ENCODE data around the gene LIMCH1.
"Not testable (repeated sequence)": the region's sequence is repeated elsewhere in the genome, so short reads cannot be mapped to it uniquely, and the experiment has no call there.

The LIMCH1 gene

DNA sequence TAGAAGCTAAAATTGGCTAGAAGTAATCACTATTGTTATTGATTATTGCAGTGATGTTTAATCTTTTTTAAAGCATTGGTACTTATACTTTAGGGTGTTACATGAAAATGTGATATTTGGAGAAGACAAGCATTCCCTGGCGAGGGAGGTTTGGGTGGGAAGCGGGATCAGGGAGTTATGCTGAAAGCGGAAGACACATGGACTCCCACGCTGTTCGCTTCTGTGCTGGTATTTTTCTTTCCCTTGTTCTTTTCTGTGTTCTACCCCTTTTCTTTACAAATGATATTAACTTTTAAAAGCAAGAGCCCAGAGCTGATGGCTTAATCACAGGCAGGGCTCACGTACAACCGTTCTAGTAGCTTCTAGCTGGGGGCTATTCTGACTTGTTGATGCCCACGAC lies 148.9 kb downstream of the LIMCH1 start:
- DNase-seq (ENCODE audit: low read depth), result no peak

DNA sequence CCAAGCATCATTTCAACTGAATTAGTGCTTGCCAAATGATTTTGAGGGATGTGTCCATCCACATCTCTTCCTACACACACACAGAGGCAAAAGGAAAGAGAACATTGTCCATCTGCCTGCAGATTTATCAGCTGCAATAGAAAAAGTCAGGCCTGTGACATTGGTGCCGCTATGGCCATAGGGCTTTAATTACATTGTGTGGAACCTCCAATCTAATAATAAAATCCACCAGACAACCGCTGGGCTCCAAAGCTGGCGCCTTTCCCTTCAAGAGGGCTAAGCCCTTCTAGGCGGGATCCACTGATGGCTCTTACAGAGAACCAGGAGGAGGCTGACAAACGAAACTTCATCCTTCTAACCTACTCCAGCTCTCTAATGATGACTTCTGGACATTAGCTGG lies 150.0 kb downstream of the LIMCH1 start:
- no peak for DNase-seq (ENCODE audit: low read depth)

DNA sequence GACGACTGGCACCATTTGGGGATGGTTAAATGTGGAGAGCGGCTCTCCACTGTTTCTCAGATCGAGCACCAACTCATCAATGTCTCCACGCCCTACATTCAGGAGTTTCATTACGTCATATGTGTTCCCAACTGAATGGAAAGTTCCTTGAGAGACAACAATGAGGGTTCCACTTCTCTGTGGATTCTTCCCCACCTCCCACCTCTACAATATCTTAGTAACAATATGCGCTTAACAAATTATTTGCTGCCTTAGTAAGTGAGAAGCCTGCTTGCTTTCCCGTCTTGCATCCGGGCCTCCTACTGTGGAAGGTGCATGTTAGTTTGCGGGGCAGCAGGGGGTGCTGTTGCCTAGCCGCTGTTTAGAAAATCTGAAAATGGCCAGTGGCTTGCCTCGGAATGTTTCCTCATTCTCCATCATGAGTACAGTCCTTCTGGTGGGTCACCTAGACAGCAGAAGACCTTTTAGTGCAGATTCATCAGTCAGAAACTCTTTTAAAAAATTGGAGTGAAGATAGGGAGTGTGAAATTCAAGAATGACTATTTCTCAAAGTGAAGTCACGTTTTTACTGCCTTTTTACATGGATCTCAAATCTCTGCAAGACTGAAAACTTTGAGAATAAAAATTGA lies 154.9 kb downstream of the LIMCH1 start:
- peak; percentile 27 for DNase-seq (ENCODE audit: low read depth)

DNA sequence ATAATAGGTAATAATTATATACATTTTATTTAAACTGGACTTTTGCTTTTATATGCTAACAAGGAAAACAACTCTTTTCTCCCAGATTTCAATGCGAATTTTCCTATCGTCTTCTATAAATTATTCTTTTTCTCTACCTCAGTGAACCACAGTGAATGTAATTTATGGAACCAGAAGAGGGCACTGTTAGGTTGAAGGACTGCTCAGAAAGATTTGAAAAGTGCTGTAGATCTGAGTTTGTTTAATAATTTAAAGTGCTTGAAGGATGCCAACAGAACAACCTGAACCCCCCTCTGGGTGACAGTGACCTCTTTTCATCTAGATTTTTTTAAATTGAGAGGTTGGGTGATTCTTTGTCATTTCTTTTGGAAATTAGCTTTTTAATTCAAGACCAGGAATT lies 155.7 kb downstream of the LIMCH1 start:
- peak; percentile 32 for DNase-seq (ENCODE audit: low read depth)

DNA sequence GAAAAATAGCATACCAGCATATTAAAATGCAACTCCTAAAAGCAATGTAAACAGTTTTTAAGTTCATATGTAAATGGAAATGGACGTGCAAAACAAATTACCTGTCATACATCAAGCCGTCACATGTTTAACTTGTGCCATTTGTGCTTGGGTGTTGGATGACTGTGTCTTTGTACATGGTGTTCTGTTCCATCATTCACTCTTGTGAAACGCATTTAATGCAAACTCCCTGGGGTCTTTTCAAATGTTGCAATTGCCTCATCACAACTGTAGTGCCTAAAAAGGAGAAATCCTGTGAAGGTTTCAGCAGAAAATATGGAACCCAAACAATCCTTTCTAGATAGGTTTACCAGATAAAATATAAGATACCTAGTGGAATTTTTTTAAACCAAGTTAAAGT lies 158.2 kb downstream of the LIMCH1 start:
- DNase-seq (ENCODE audit: low read depth), result no peak

DNA sequence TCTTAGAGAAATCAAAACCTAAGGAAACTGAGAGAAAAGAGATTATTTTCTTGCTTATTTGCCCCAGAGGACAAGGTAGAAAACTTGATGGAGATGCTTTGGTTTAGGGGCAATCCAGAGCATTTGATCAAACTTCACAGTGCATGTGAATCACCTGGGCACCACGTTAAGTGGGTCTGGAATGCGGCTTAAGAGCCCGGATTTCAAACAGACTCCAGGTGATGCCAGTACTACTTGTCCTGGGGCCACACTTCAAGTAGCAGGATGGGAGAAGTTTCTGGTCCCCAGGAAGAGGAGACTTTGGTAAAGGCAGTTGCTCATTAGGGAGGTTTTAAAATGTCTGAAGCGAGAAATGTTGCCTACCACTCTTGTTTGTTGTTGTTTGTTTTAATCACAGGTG lies 158.8 kb downstream of the LIMCH1 start:
- no peak for DNase-seq (ENCODE audit: low read depth)

DNA sequence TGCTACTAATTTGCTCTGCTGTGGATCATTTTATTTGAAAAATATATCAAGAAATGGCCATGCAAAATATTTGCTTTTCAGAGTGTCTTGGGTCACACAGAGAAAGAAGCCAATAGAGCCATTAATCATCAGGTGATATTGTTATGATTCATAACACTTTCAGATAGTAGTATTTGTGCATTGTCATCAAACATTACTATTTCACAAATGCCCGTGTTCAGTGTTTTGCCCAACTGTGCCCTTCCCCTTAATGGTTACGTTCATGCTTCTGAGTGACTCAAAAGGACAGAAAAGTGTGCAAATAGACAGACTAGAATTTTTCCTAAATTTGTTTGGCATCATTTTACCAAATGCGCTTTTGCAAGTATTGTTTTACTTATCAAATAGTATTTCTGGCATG lies 164.0 kb downstream of the LIMCH1 start:
- no peak for DNase-seq (ENCODE audit: low read depth)

DNA sequence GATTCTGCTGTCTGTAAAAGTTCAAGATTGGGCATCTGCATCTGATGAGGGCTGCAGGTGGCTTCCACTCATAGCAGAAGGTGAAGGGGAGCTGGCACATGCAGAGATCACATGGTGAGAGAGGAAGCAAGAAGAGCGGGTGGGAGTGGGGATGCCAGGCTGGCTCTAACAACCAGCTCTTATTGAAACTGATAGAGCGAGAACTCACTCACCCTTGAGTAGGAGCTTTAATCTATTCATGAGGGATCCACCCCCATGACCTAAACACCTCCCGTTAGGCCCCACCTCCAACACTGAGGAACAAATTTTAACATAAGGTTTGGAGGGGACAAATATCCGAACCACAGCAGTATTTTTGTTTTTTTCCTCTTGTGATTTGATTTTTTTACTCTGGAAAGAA lies 164.8 kb downstream of the LIMCH1 start:
- DNase-seq (ENCODE audit: low read depth), result no peak

DNA sequence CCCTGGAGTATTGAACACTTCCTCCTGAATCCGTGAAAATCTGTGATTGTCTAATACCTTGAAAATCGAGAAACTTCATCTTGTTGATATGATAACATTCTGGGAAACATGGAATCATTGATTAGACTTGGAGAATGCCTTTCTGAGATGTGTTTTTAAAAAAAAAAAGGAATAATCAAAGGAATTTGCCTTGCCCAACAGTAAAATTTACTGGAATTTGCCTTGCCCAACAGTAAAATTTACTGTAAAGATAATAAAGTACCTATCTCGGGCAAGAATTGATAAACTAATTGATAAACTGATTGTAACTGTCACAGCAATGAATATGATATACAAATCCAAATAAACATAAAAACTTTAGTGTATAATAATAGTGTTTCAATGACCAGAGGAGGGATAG lies 165.8 kb downstream of the LIMCH1 start:
- DNase-seq (ENCODE audit: low read depth), result no peak

DNA sequence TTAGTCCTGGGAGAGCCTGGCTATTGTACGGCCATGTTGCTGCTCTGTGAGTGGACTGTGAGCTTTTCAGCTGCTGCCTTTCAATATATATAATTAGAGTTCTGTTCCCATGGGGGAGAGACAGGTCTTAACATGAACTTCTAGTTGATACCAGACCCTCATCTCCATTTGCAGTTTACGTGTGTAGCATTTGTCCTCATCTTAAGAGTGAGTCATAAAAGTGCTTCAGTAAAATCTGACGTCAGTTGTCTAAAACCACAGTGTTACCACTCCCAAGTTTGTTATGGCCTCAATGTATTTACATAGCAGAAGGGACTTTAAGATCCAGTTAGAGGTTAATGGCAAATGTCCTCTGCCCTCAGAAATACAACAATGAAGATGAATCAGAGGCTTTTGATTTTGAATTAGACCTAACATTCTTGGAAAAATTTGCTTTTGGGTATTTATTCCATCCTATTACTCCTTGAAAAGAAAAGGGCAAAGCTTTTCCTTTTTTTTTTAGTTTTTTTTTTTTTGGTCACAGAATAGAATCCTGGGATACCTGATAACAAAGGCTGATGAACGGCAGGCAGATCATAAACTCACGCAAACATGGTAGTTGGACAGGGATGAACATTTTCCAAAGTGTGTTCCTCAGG lies 172.0 kb downstream of the LIMCH1 start:
- DNase-seq (ENCODE audit: low read depth), result no peak

DNA sequence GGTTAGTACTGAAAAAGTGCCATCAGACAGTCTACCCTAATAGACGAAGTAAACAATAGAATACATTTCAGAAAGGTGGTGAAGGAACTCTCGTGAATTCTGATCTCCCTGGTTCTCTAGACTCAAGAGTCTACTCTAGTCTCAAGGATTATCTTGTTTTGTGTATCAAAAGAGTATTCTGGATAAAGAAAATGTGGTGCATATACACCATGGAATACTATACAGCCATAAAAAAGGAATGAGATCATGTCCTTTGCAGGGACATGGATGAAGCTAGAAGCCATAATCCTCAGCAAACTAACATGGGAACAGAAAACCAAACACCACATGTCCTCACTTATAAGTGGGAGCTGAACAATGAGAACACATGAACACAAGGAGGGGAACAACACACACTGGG lies 173.7 kb downstream of the LIMCH1 start:
- DNase-seq (ENCODE audit: low read depth), result not testable (repeated sequence)

DNA sequence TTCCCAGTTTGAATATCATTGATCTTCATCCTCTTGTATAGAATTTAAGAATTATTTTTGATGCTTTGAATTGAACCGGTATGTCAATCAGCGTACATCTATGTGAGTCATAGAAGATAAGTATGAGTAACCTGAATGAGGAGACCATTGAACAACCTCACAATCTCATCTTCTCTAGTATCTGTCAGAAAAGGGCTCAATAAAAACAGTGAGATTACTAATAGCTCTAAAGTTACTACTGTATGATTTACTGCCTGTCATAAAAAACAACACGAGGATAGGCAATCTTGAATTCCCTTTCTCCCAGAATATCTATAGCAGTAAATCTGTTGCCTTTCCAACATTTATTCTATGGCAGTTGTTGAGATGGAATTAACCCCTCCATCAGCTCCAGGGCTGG lies 174.5 kb downstream of the LIMCH1 start:
- DNase-seq (ENCODE audit: low read depth), result no peak

DNA sequence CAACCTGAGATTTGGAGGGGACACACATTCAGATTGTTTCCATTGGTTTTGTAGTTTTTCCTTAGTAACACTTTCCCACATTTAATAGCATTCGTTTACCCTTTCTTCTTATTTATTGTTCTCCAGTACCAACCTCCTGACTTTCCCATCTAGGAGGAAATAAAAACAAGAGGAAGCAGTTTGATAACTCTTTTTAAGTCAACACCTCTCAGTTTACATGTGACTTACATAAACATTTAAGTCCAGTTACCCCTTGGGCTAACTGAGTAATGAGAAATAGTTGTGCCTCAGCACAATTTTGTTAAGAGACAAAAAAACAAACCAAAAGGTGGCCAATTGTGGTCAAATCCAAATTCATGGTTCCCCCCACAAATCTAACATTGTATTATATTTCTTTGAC lies 175.8 kb downstream of the LIMCH1 start:
- no peak for DNase-seq (ENCODE audit: low read depth)

DNA sequence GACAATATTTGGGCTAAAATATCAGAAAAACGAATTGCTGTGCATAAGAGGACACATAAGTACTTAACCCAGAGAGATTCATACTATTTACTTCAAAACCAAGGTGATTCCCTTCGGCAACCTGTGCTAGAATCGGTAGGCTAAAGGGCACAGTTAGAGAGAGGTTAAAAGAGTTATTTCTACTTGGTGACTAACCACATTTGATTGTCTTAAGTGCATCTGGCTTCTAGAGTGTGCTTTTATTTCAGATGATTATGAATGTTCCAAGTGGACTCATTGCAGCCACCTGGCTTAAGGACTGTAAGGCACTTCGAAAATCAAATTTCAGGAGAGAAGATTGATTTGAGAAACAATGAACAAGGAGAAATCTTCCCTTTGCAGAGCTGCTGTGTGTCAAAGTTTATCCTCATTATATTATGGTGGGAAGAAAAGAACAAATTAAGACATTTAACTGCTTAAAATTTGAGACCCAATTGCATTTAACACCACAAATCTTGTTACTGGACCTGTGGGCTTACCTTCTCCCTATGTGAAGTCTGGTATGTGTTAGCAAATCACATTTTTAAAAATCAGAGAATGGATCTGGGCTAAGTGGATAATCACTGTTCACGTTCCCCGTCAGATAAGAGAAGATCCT lies 176.5 kb downstream of the LIMCH1 start:
- no peak for DNase-seq (ENCODE audit: low read depth)

DNA sequence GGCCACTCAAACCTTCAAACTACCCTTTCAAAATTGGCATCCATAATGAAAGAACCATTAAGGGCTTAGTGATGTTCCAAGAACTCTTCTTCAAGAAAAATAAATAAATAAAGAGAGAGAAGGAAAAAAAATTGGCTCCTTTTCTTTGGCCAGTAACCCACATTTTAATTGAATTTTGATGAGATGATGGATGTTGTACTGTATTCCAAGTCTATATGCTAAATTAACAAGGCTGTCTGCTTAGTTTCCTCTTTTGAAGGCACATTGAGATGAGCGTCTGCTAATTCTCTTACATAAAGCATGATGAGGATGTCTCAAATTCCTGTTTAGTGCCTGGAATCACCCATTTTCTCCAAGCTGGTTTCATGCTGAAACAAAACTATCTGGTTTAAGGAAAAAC lies 177.2 kb downstream of the LIMCH1 start:
- DNase-seq (ENCODE audit: low read depth), result no peak

DNA sequence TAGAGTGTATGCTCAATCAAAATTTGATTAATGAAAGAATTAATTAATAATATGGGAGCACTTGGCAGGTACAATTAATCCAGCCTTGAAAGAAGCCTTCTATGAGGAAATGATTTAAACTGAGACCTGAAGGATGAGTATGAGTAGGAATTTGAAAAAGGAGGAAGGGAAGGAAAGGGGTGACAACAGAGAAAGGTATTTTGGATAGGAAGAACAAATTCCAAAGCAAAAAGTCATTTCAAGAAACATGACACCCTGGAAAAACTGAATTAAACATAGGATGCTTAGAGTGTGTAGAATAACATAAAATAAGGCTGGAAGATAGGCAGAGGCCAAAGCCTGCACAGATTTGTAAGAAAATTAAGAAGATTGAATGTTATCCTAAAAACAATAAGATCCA lies 180.9 kb downstream of the LIMCH1 start:
- no peak for DNase-seq (ENCODE audit: low read depth)

DNA sequence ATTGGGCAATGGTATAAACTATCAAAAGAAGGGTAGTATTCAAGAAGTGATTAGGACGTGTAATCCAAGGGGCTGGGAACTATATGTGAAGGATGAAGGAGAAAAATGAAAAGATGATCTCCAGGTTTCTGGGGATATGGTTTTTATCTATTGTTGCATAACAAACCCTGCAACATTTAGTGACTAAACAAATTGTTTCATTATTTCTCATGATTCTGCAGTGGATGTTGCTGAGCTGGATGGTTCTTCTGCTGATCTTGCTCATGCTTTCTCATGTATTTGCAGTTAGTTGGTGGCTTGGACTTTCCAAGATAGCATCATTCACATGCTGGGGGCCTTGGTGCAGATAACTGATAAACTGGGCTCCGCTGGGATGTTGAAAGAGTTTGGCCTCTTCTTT lies 181.5 kb downstream of the LIMCH1 start:
- no peak for DNase-seq (ENCODE audit: low read depth)

DNA sequence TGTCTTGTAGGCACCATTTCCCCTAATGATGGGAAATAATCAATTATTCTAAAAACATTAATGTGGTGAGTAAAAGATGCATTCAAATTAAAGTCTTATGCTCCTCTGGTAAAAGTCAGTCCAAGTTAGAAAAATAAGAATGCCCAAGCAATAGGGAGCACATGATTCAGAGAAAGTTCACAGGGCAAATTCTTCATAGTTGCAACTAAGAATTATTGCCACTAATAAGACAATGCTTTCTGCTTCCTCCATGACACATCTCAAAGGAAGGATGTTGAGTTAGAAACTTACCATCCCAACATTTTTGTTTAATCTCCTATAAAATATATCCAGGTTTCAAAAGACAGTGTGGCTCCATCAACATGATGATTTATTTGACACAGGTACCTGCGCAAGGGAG lies 184.2 kb downstream of the LIMCH1 start:
- no peak for DNase-seq (ENCODE audit: low read depth)

DNA sequence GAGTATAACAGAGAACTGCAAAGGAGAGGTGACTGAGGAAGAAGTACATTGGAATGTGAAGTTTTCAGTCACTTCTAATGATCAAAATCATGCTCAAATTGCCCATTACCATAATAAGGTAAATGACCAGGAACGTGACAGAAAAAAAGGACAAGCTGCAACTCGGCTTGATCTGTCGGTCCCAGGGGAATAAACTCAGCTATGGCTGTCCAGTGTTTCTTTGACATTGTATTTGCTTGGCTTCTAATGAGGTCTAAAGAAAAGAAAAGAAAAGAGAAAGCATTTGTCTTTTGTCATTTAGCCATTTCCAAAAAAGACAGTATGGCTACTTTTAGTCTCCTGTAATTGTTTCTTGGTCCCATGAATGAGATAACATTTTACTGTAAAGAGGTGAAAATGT lies 185.3 kb downstream of the LIMCH1 start:
- no peak for DNase-seq (ENCODE audit: low read depth)

DNA sequence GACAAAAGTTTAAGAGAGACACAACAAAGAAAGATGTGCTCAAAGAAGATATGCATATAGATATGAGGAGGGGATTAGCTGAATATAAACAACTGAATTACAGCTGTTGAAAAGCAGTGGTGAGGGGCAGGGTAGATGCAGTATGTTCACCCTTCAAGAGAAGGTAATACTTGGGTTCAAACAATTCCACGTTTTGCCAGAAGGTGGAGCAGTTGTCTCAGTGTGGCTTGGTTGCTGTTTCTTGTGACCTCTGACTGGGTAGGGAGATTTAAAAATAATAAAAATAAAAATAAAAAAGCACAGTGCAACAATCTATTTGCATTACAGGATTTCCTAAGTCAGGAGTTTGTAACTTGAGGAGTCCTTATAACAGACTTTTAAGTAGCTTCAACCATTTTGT lies 187.3 kb downstream of the LIMCH1 start:
- no peak for DNase-seq (ENCODE audit: low read depth)

DNA sequence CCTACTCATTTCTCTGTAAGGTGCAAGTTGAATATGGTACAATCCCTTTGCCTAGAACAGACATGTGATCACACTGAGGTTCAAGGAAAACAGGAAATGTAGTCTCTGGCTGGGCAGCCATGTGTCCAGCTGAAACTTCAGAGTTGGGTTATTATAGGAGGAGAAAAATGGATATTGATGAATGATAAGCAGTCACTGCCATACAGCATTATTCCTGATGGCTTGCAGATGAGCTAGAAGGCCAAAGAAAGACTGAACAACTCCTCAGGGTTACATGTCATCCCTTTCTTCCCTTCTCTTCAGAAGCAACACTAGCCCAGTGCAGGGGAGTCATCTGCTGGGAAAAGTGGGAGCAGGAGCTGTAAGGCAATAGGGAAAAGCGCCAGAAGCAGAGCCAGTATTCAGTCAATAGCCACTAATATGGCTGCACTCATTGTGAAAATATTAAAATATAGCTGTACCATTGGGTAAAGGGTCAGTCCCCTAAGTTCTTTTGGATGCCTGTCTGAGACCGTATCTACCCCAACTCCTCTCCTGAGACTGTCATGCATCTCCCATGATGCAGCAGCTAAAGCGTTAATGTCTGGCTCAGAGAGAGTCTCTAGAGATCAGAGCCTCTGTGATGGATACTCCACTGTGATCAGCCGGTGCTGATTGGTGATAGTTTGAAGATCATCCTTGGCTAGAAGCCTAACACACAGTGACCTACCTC lies 190.1 kb downstream of the LIMCH1 start:
- no peak for DNase-seq (ENCODE audit: low read depth)

DNA sequence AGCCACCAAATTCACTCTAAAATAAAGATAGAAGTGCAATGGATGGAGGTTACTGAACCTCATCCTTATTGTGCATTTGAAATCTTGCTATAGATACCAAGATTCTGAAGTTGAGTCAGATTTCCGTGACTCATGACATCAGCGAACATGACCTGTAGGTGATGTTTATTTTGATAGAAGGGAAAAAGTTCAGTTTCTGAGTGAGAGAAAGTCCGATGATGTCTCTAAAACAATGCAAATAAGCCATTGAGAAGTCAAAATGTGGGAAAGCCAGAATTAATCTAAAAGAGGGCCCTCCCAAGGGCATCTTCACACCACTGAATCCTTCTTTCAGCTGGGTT lies 190.6 kb downstream of the LIMCH1 start:
- DNase-seq (ENCODE audit: low read depth), result no peak

DNA sequence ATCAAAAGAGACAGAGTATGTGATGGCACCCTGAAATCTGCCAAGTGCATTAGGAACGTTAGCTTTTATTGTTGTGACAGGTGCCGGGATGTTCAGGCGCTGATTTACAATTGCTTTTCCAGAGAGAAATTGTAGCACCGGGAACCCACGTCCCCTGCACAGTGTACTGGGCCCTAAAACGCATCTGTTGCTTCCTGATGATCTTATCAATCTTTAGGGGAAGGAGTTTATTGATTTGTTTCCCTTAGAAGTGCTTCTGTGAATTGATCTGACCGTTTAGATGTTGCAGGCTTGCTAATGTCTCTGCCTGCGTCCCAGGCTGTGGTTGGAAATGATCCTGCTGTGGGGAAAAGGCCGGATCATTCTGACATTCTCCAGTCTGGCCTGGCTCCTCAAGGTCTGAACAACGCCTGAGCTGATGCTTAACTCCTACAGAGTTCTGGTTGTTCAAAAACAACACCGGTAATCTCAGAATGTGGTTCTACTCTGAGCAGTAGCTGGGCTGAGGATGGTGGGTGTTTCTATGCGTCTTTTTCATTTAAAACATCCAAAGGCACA lies 193.7 kb downstream of the LIMCH1 start:
- DNase-seq (ENCODE audit: low read depth), result no peak
